GM19372 (cell line): ENCODE measurements around the gene CACNG6.

Experiments used
- ATAC-seq: cut with Tn5 transposase; IDR thresholded peaks from one replicate; pipeline ENCODE4 v1.9.1; 2021; ENCODE audit warnings: mild to moderate bottlenecking, low read depth, moderate library complexity; ENCODE audit not compliant: unreplicated experiment

The CACNG6 gene

GRCh38 chr19:53998223-53998622 is 6.8 kb downstream of the CACNG6 start:
- no peak for ATAC-seq

GRCh38 chr19:53999694-54000093 is 8.3 kb downstream of the CACNG6 start:
- ATAC-seq = no peak

- ATAC-seq = no peak
Observed at GRCh38 chr19:54001496-54001895, 10.1 kb downstream of the CACNG6 start.

GRCh38 chr19:54002495-54003315 is 11.3 kb downstream of the CACNG6 start:
- no peak for ATAC-seq

- ATAC-seq = no peak
Observed at GRCh38 chr19:54009440-54009839, 18.0 kb downstream of the CACNG6 start.

- no peak for ATAC-seq
Observed at GRCh38 chr19:54010474-54010873, 19.0 kb downstream of the CACNG6 start.

- ATAC-seq = no peak
Observed at GRCh38 chr19:54011507-54012211, 20.2 kb downstream of the CACNG6 start.

- ATAC-seq = no peak
Observed at GRCh38 chr19:54013866-54014265, 22.4 kb downstream of the CACNG6 start.

- no peak for ATAC-seq
Observed at GRCh38 chr19:54014920-54015560, 23.6 kb downstream of the CACNG6 start.

GRCh38 chr19:54017261-54017660 is 25.8 kb downstream of the CACNG6 start:
- no peak for ATAC-seq

- ATAC-seq = no peak
Observed at GRCh38 chr19:54021363-54021762, 29.9 kb downstream of the CACNG6 start.

- no peak for ATAC-seq
Observed at GRCh38 chr19:54021932-54022331, 30.5 kb downstream of the CACNG6 start.

GRCh38 chr19:54023191-54023590 is 31.8 kb downstream of the CACNG6 start:
- ATAC-seq = no peak

- ATAC-seq = no peak
Observed at GRCh38 chr19:54024660-54025059, 33.2 kb downstream of the CACNG6 start.

GRCh38 chr19:54026656-54027055 is 35.2 kb downstream of the CACNG6 start:
- no peak for ATAC-seq

- no peak for ATAC-seq
Observed at GRCh38 chr19:54029301-54029700, 37.9 kb downstream of the CACNG6 start.

- no peak for ATAC-seq
Observed at GRCh38 chr19:54029930-54030490, 38.6 kb downstream of the CACNG6 start.

- no peak for ATAC-seq
Observed at GRCh38 chr19:54030895-54031586, 39.6 kb downstream of the CACNG6 start.

GRCh38 chr19:54035215-54036178 is 44.1 kb downstream of the CACNG6 start:
- ATAC-seq = no peak
